Measurements from ENCODE around the gene RIMBP2.

RIMBP2 gene

GRCh38 chr12:130729344-130729743, 13.2 kb upstream of the RIMBP2 start:
- DNase-seq, result no peak

- DNase-seq, result no peak
Observed at GRCh38 chr12:130728158-130729058, 12.3 kb upstream of the RIMBP2 start.

GRCh38 chr12:130719263-130719859, 3.3 kb upstream of the RIMBP2 start:
- no peak for DNase-seq

- no peak for DNase-seq
Observed at GRCh38 chr12:130717752-130718151, 1.7 kb upstream of the RIMBP2 start.

GRCh38 chr12:130716969-130717366, 869 bp upstream of the RIMBP2 start:
- DNase-seq, result no peak

GRCh38 chr12:130715150-130715997, 725 bp downstream of the RIMBP2 start:
- DNase-seq, result no peak

- no peak for DNase-seq
Observed at GRCh38 chr12:130714591-130715149, 1.4 kb downstream of the RIMBP2 start.

GRCh38 chr12:130714091-130714590, 2.0 kb downstream of the RIMBP2 start:
- no peak for DNase-seq

GRCh38 chr12:130713581-130713991, 2.5 kb downstream of the RIMBP2 start:
- DNase-seq, result no peak

GRCh38 chr12:130712346-130713065, 3.6 kb downstream of the RIMBP2 start:
- DNase-seq, result no peak

- DNase-seq, result no peak
Observed at GRCh38 chr12:130711756-130712155, 4.3 kb downstream of the RIMBP2 start.

GRCh38 chr12:130710733-130711080, 5.4 kb downstream of the RIMBP2 start:
- DNase-seq, result no peak

GRCh38 chr12:130709971-130710732, 5.9 kb downstream of the RIMBP2 start:
- no peak for DNase-seq

- DNase-seq, result no peak
Observed at GRCh38 chr12:130709151-130709970, 6.7 kb downstream of the RIMBP2 start.

- no peak for DNase-seq
Observed at GRCh38 chr12:130708648-130709047, 7.5 kb downstream of the RIMBP2 start.

- no peak for DNase-seq
Observed at GRCh38 chr12:130707571-130707891, 8.6 kb downstream of the RIMBP2 start.

GRCh38 chr12:130706885-130707570, 9.1 kb downstream of the RIMBP2 start:
- no peak for DNase-seq

GRCh38 chr12:130706311-130706710, 9.8 kb downstream of the RIMBP2 start:
- no peak for DNase-seq

- no peak for DNase-seq
Observed at GRCh38 chr12:130705178-130705822, 10.8 kb downstream of the RIMBP2 start.

GRCh38 chr12:130704606-130705005, 11.5 kb downstream of the RIMBP2 start:
- no peak for DNase-seq

All from amniotic stem cell (primary cell).